Fibroblast of villous mesenchyme (primary cell): ENCODE data around the gene MRS2. TPM values are rescaled to one million over a fixed set of nuclear protein-coding genes. Genes with fewer than 3 reads are reported as not detected.

ENCODE experiments used
- DNase-seq: peaks from one replicate; pipeline ENCODE4 v3.0.0-alpha.2; 2010; ENCODE audit warnings: low read depth
- H3K4me3 ChIP-seq: 2 replicates; pipeline ENCODE4 v1.5.1; 2011; ENCODE audit warnings: low read depth, mild to moderate bottlenecking, low read length
- total RNA-seq: library from RNA; depleted of rRNA; stranded (reverse); fragments of >200 nt; gene quantifications from 2 replicates; pipeline ENCODE4 v1.2.3, GENCODE V29; 2012
- TF ChIP-seq, protein P1 (sequence below): IDR thresholded peaks from 2 replicates; pipeline ENCODE4 v1.5.1; 2012; ENCODE audit warnings: low read depth, mild to moderate bottlenecking, low read length; ENCODE audit not compliant: insufficient read depth

Gene MRS2
- total RNA-seq, 1 donor = 38.4 TPM

DNA sequence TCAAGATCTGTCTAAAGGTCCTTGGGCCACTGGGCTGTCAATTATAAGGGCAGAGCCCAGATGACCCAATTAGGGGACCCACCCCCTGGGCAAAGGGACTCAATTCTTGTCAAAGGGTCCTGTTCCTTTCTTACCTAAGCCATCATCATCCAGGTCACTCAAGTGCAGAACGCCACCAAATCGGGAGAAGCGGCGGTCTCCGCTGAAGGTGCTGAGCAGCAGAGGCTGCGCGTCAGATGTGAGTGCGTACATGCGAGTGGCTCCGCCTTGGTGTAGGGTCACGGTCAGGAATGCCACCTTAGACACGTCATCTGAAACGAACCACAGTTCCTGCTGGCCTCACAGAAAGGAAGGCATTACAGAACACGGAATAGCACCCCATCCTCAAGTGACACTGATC, 34.2 kb downstream of the MRS2 start:
- TF ChIP-seq, protein P1, sequence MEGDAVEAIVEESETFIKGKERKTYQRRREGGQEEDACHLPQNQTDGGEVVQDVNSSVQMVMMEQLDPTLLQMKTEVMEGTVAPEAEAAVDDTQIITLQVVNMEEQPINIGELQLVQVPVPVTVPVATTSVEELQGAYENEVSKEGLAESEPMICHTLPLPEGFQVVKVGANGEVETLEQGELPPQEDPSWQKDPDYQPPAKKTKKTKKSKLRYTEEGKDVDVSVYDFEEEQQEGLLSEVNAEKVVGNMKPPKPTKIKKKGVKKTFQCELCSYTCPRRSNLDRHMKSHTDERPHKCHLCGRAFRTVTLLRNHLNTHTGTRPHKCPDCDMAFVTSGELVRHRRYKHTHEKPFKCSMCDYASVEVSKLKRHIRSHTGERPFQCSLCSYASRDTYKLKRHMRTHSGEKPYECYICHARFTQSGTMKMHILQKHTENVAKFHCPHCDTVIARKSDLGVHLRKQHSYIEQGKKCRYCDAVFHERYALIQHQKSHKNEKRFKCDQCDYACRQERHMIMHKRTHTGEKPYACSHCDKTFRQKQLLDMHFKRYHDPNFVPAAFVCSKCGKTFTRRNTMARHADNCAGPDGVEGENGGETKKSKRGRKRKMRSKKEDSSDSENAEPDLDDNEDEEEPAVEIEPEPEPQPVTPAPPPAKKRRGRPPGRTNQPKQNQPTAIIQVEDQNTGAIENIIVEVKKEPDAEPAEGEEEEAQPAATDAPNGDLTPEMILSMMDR = no peak
- DNase-seq = no peak
- no peak overlapping the region for H3K4me3 ChIP-seq

DNA sequence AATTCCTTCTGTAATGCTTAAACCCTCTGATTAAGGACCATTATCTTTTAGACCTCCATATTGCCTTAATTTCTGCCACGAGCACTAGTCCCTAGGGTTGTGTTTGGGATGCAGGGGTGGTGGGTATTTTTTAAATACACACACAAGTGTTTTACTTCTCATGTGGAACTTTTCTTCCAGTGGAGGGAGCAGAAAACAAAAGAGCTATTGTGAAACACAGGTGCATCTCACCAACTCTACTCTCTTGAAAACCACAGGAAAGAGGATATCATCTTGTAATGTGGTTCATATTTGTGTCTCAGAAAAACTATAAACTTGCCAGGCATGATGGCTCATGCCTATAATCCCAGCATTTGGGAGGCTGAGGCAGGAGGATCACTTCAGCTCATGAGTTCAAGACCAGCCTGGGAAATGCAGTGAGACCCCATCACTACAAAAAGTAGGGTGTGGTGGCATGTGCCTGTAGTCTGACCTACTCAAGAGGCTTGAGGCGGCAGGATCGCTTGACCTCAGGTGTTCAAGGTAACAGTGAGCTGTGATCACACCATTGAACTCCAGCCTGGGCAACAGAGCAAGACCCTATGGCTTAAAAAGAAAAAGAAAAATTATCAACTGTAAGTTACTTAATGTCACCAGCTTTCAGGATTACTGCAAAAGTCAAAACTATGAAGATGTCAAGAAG, 37.3 kb downstream of the MRS2 start:
- DNase-seq = no peak
- TF ChIP-seq, protein P1 = no peak
- no peak overlapping the region for H3K4me3 ChIP-seq

DNA sequence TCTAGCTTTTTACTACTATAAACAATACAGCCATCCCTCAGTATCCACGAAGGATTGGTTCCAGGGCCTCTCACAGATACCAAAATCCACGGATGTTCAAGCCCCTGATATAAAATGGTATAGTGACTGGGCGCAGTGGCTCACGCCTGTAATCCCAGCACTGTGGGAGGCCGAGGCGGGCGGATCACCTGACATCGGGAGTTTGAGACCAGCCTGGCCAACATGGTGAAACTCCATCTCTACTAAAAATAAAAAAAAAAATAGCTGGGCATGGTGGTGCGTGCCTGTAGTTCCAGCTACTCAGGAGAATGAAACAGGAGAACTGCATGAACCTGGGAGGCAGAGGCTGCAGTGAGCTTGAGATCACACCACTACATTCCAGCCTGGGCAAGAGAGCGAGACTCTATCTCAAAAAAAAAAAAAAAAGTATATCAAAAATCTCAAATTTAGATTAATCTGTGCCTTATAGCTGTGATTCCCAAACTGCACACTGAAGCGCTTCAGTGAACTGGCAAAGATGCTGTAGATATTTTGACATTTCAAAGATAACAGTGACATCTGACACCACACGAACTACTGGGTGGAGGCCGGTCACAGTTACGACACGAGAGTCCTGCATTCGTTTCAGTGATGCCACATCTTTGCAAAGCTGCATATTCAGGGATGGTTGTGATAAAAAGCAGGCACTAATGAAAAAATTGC, 38.3 kb downstream of the MRS2 start:
- TF ChIP-seq, protein P1 = no peak
- DNase-seq = no peak
- no peak overlapping the region for H3K4me3 ChIP-seq

DNA sequence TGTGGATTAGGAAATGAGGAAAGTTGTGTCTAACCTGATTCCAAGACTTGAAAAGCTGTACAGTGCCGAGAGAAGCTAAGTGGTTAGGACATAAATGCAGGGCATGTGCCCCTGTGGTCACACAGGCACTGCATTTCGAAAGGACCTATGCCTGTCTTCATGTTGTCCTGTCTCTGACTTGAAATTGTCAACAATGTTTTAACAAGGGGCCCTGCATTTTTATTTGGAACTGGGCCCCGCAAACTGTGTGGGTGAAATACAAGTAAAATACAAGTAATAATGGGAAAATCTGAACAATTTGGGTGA, 38.8 kb downstream of the MRS2 start:
- no peak overlapping the region for H3K4me3 ChIP-seq
- TF ChIP-seq, protein P1 = no peak
- no peak for DNase-seq

DNA sequence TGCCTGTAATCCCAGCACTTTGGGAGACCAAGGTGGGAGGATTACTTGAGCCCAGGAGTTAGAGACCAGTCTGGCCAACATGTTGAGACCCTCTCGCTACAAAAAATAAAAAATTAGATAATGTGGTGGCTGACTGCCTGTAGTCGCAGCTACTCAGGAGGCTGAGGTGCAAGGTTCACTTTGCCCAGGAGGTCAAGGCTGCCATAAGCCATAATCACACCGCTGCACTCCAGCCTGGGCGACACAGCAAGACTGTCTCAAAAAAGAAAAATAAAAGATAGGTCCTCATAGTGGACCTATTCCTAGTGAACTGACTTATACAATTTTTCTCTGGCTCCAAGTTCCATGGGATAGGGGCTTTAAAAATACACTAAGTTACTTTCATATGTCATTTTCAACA, 41.9 kb downstream of the MRS2 start:
- DNase-seq = no peak
- TF ChIP-seq, protein P1 = no peak
- no peak overlapping the region for H3K4me3 ChIP-seq

DNA sequence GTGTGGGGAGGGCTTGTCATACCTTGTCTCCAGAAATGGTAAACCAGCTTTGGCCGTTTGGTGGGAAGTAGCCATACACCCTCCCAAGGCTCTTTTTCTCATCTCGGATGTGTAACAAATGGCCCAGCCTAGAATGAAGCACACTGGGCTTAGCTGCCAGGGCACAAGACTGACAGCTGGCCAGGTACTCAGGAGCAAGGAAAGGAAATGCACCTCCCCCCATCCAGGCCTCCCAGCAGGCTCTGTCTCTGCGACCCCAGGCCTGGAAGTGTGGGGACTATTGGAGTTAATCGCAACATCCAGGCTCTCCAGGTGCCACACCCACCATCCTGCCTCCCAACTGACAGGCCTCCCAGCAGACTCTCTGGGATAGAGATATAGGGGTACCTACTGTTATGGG, 43.0 kb downstream of the MRS2 start:
- TF ChIP-seq, protein P1 = no peak
- no peak for DNase-seq
- no peak overlapping the region for H3K4me3 ChIP-seq
